Right hindlimb (tissue), 1 donor: Measurements from ENCODE around the gene MRPL37.
A peak's percentile ranks its signal among the peaks of the same experiment; 100 is the strongest.

ENCODE experiments used
- DNase-seq: peaks from one replicate; pipeline ENCODE4 v3.0.0-alpha.2; 2018

The MRPL37 gene

GRCh38 chr1:54241364-54241763 is 41.4 kb downstream of the MRPL37 start:
- no peak for DNase-seq

- DNase-seq = no peak
These were observed 43.1 kb downstream of the MRPL37 start for GRCh38 chr1:54243022-54243421.

GRCh38 chr1:54244655-54245054 is 44.7 kb downstream of the MRPL37 start:
- no peak for DNase-seq

- DNase-seq = no peak
These were observed 45.5 kb downstream of the MRPL37 start for GRCh38 chr1:54245501-54245900.

GRCh38 chr1:54246116-54246721 is 46.3 kb downstream of the MRPL37 start:
- no peak for DNase-seq

GRCh38 chr1:54247863-54248515 is 48.0 kb downstream of the MRPL37 start:
- no peak for DNase-seq

GRCh38 chr1:54248966-54249365 is 49.0 kb downstream of the MRPL37 start:
- DNase-seq = no peak

GRCh38 chr1:54249819-54250435 is 50.0 kb downstream of the MRPL37 start:
- peak; percentile 74 for DNase-seq

- DNase-seq = no peak
These were observed 50.7 kb downstream of the MRPL37 start for GRCh38 chr1:54250670-54251069.

GRCh38 chr1:54252371-54252936 is 52.5 kb downstream of the MRPL37 start:
- DNase-seq = no peak

GRCh38 chr1:54253480-54253879 is 53.5 kb downstream of the MRPL37 start:
- no peak for DNase-seq

- peak; percentile 63 for DNase-seq
These were observed 54.1 kb downstream of the MRPL37 start for GRCh38 chr1:54254055-54254454.

GRCh38 chr1:54255026-54255702 is 55.2 kb downstream of the MRPL37 start:
- DNase-seq = no peak

GRCh38 chr1:54256522-54257345 is 56.8 kb downstream of the MRPL37 start:
- DNase-seq = no peak

GRCh38 chr1:54257346-54257620 is 57.3 kb downstream of the MRPL37 start:
- no peak for DNase-seq

- DNase-seq = no peak
These were observed 57.9 kb downstream of the MRPL37 start for GRCh38 chr1:54257876-54258275.

- DNase-seq = no peak
These were observed 59.7 kb downstream of the MRPL37 start for GRCh38 chr1:54259546-54260140.

GRCh38 chr1:54260810-54261209 is 60.8 kb downstream of the MRPL37 start:
- DNase-seq = no peak

GRCh38 chr1:54262244-54262643 is 62.3 kb downstream of the MRPL37 start:
- DNase-seq = no peak

GRCh38 chr1:54263601-54264226 is 63.7 kb downstream of the MRPL37 start:
- DNase-seq = no peak

- no peak for DNase-seq
These were observed 65.2 kb downstream of the MRPL37 start for GRCh38 chr1:54265126-54265525.

- no peak for DNase-seq
These were observed 65.7 kb downstream of the MRPL37 start for GRCh38 chr1:54265659-54266058.
